CMK (cell line): Measurements from ENCODE around the gene PA2G4.
"Not testable (repeated sequence)": the region's sequence is repeated elsewhere in the genome, so short reads cannot be mapped to it uniquely, and the experiment has no call there.

ENCODE experiments used
- DNase-seq: peaks from one replicate; pipeline ENCODE4 v3.0.0-alpha.2; 2010; ENCODE audit warnings: low read depth

PA2G4 gene

DNA sequence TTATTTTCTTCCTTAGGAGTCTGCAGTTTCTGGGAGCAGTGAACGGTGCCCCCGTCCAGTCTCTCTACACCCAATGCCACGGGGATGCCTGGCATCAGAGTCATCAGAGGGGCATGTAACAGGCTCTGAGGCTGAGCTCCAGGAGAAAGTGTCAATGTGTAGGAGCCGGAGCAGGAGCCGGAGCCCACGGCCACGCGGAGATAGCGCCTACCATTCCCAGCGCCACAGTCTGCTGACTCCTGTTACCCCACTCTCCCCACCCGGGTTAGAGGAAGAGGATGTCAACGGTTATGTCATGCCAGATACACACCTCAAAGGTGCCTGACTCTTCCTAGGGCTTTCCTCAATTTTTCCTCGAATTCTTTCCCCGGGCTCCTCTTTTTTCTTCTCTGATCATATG, 3.3 kb upstream of the PA2G4 start:
- no peak for DNase-seq

GRCh38 chr12:56102683-56103065, 1.7 kb upstream of the PA2G4 start:
- no peak for DNase-seq

DNA sequence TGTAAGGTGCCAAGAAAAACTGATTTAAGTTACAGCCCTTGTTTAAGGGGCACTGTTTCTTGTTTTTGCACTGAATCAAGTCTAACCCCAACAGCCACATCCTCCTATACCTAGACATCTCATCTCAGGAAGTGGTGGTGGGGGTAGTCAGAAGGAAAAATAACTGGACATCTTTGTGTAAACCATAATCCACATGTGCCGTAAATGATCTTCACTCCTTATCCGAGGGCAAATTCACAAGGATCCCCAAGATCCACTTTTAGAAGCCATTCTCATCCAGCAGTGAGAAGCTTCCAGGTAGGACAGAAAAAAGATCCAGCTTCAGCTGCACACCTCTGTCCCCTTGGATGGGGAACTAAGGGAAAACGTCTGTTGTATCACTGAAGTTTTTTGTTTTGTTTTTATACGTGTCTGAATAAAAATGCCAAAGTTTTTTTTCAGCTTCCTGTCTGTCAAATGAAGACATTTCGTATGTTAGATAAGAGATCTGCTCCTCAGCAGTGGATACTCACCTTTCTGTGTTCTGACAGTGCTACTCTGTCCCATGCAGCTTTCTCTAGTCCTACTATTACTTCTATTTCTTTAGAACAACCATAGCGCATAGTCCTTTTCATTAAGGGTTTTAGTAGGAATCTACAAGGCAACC, 1.2 kb upstream of the PA2G4 start:
- DNase-seq = no peak

DNA sequence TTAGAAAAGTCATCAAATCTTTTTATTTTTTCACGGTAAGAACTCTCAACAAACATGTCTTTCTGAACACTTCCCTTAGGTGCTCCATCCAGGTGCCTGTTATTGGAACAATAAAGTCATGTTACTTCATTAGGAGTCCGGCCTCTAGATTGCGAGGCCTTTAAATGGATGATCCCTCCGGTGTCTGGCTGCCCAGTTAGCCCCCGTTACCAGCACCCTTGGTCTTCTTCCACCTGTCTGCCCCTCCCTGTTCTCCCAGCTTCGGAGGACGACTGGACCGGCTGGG, 593 bp upstream of the PA2G4 start:
- DNase-seq = no peak

- no peak for DNase-seq
These were observed 653 bp downstream of the PA2G4 start for GRCh38 chr12:56104815-56105608.

DNA sequence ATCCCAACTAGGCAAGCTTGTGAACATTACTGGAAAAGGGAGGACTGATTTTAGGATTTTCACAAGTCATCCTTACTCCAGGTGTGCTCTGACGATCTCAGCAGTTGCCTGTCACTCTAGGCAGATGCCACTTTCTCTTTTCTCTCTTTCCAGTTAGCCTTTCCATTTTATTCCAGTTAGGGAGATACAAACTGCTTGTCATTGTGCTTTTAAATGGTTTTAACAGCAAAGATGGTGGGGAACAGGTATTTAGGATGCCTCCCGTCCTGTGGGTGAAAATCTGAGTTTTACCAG, 1.2 kb downstream of the PA2G4 start:
- DNase-seq = no peak

- DNase-seq = no peak
These were observed 2.9 kb downstream of the PA2G4 start for GRCh38 chr12:56107242-56107641.

DNA sequence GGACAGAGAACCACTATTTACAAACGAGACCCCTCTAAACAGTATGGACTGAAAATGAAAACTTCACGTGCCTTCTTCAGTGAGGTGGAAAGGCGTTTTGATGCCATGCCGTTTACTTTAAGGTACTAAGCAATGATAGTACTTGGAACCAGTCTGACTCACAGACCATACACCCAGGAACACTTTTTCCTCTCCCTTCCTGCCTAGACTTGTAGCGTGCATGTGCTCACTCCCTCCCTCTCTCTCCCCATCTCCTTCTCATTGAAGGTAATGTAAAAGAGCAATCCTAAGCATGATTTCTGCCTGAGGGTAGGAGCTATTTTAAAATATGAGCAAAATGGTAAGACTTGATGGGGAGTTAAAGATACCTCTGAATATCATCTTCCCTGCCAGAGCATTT, 6.2 kb downstream of the PA2G4 start:
- no peak for DNase-seq

DNA sequence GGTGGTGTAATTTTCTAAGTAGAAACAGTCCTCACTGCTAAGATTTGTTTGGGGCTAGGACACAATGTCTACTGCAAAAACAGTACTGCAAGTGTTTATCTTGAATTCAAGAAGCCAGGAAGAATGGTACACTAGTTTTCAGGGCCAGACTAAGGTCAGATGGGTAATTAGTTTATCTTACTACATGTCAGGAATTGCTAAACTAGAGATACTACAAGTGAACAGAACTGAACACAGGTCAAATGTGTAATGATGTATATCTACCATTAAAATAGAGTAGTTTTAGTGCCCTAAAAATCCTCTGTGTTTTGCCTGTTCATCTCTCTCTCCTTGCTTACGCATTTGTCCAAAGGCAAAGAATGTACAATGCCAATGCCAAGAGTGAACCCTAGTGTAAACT, 9.7 kb downstream of the PA2G4 start:
- no peak for DNase-seq

DNA sequence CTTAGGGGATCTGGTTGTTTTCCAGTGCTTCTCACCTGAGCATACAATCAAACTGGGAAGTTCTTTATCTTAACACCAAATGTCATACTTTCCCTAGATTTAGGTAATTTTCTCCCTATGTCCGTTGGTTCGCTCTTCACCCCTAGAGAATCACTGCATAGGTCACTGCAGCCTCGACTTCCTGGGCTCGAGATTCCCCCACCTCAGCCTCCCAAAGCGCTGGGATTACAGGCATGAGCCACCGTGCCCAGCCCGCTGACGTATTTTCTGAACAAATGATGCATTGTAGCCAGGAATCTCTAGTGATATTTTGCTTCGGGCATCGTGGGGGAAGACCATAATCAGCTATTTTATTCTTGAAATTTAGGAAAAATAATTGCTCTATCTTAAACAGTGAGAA, 11.0 kb downstream of the PA2G4 start:
- no peak for DNase-seq

- DNase-seq = peak; percentile 83
These were observed 12.1 kb downstream of the PA2G4 start, which contains the start of gene RPL41 for GRCh38 chr12:56116267-56117081. Gene RPL41, plus strand, starts transcription at chr12:56116633.

- not testable (repeated sequence) for DNase-seq
These were observed 12.8 kb downstream of the PA2G4 start for GRCh38 chr12:56117082-56117706.

DNA sequence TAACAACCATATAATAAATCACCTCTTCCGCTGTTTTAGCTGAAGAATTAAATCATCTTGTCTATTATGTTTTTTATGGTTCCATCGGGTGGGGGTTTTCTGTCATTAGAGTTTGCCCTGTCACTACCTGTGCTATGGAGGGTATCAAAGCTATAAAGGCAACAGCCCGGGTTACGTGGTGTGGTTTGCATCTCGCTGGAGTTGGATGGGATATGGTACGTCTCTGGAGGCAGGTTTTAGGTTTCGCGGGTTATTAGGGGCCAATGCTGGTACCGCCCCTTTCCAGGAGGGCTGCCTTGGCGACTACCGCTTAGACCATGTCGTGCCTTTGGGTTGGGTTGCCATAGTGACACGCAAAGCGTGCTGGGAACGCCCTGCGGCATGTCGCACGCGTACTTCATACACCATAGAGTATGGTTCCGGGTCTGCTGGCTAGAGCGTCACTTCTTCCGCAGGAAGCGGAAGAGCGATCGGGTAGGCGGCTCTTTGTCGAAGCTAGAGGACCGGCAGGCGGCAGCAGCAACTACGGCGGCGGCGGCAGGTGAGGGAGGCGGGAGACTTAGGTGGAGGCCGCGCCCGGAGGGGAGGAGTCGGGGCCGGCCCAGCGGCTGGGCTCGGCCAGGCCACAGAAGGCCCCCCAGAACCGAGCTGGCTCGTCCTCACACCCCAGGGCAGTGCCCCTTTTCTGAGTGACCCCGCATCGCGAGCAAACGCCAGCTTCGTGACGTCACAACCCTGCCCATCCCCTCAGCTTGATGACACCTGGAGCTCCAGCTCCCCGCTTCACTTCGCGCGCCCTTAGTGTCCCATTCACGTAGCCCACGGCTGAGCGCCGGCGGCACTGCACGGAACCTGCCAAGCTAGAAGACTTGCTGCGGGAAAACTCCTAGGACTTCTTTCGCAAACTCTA, 13.7 kb downstream of the PA2G4 start, which contains the start of gene ZC3H10:
ZC3H10 (plus strand) TSS at position 489 of the 910 bp plus-strand sequence. CDS start 2,297 bp downstream, outside the sequence.
- DNase-seq = peak; percentile 97

GRCh38 chr12:56118688-56119357, 14.5 kb downstream of the PA2G4 start:
- DNase-seq = no peak

DNA sequence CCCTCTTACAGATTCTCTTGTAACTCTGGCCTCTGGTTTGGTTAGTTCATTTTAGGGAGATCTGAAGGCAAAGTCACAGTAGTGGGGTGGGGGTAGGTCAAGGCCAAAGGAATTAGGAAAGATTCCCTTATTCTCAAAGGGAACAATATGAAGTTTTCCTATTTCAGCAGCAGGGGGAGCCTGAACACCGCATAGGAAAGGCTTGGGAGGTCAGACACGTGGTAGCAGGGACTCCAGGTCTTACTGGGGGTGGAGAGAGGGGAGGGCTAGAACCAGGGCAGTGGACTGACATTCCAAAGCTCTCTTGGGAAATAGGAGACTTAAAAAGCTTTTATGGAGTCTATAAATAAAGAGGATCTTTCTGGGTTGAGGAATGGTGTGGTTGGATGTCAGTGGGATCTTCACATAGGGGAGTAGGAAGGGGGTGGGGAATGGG, 15.0 kb downstream of the PA2G4 start:
- no peak for DNase-seq

DNA sequence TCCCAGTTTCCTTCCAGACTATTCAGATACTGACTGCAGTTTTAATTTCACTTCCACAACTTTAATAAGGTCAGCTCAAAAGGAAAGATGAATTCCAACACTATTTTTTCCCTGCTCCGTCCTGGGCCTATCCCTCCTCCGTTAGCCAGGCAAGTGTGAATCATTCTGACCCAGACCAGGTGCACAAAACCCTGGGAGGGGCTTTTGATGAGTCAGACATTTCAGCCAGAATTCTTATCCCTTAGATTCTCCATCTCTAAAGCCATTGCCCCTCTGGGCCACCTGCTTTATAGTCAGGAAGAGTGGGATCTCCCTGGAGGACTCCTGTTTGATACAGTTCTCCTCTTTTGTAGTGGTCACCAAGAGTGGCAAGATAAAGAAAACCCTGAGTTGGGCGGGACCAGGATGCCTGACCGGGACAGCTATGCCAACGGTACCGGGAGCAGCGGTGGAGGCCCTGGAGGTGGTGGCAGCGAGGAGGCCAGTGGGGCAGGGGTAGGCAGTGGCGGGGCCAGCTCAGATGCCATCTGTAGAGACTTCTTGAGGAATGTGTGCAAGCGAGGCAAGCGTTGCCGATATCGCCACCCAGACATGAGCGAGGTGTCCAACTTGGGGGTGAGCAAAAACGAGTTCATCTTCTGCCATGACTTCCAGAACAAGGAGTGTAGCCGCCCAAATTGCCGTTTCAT, 15.9 kb downstream of the PA2G4 start:
- no peak for DNase-seq

DNA sequence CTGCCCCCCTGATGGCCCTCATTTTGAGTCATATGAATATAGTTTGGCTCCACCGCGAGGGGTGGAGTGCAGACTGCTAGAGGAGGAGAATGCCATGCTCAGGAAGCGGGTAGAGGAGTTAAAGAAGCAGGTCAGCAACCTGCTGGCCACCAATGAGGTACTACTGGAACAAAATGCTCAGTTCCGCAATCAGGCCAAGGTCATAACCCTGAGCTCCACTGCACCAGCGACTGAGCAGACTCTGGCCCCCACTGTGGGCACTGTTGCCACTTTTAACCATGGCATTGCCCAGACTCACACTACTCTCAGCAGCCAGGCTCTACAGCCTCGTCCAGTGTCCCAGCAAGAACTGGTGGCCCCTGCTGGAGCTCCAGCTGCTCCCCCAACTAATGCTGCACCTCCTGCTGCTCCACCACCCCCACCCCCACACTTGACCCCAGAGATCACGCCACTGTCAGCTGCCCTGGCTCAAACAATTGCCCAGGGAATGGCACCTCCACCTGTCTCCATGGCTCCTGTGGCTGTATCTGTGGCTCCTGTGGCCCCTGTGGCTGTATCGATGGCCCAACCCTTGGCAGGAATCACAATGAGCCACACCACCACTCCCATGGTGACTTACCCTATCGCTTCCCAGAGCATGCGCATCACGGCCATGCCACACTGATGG, 17.0 kb downstream of the PA2G4 start:
- DNase-seq = no peak

DNA sequence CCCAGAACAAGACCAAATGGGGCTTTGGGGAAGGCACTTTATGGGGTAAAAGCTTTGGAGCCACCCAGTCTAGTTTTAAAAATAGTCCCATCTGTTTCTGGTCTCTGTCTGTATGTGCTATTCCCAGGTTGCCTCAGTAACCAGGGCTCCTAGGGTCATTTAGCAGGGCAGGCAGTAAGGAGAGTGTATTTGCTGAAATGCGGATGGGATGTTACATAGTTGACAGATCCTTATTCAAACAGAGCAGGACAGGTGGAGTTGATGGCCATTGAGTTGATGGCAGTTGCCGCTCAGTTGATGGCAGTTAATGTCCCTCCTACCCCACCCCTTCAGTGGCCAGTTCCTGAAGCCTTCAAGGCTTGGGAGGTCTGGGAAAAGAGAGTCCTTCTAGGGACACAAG, 18.3 kb downstream of the PA2G4 start:
- no peak for DNase-seq

- DNase-seq = no peak
These were observed 19.8 kb downstream of the PA2G4 start for GRCh38 chr12:56124133-56124532.

DNA sequence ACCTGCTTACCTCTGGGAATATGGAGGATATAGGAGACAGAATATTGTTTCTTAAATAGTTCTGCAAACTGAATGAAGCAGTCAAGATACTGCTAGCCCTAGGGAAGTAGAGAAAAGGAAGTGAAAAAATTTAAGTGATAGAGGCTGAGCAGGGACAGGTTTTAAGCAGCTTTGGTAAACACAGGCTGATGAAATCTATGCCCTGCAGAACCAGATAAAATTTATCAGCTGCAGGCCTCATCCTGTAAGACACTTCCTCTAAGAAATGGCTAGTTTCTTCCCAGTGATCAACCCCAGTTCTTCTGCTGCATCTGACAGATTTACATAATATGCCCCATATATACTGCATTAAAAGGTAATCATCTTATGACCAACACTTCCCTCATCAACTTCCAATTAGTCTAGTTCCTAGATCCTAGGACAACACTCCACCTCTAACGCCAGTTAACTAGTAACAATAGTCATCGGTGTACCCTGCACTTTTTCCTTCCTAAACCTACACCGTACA, 22.4 kb downstream of the PA2G4 start:
- DNase-seq = peak; percentile 74
